Hepatocyte (in vitro differentiated cells): Measurements from ENCODE around the gene LMBRD2. TPM values are rescaled to one million over a fixed set of nuclear protein-coding genes. Genes with fewer than 3 reads are reported as not detected.
A peak's percentile ranks its signal among the peaks of the same experiment; 100 is the strongest.
"Not testable (repeated sequence)": the region's sequence is repeated elsewhere in the genome, so short reads cannot be mapped to it uniquely, and the experiment has no call there.

Experiments
- DNase-seq: peaks from one replicate; pipeline ENCODE4 v3.0.0-alpha.2; 2016; ENCODE audit warnings: low spot score
- H2AFZ ChIP-seq: fragments of 200-600 bp; sonication (generic); 2 replicates; pipeline ENCODE4 v1.6.0; 2016; ENCODE audit warnings: antibody characterized with exemption, mild to moderate bottlenecking
- H3K27ac ChIP-seq: fragments of 200-600 bp; sonication (generic); 2 replicates; pipeline ENCODE4 v1.5.1; 2016; ENCODE audit warnings: mild to moderate bottlenecking
- H3K27me3 ChIP-seq: fragments of 200-600 bp; sonication (generic); 2 replicates; pipeline ENCODE4 v1.6.1; 2016
- H3K36me3 ChIP-seq: fragments of 200-600 bp; sonication (generic); replicated peaks from 2 replicates; pipeline ENCODE4 v1.5.1; 2016; ENCODE audit warnings: low read depth; ENCODE audit not compliant: insufficient read depth
- H3K4me1 ChIP-seq: fragments of 200-600 bp; sonication (generic); 2 replicates; pipeline ENCODE4 v1.5.1; 2016; ENCODE audit warnings: mild to moderate bottlenecking, moderate library complexity; ENCODE audit not compliant: insufficient read depth
- H3K4me2 ChIP-seq: fragments of 200-600 bp; sonication (generic); 2 replicates; pipeline ENCODE4 v1.6.0; 2016
- H3K4me3 ChIP-seq: fragments of 200-600 bp; sonication (generic); 2 replicates; pipeline ENCODE4 v1.5.1; 2016; ENCODE audit warnings: mild to moderate bottlenecking
- H3K79me2 ChIP-seq: fragments of 200-600 bp; sonication (generic); 2 replicates; pipeline ENCODE4 v1.6.0; 2017; ENCODE audit warnings: mild to moderate bottlenecking
- H3K9me2 ChIP-seq: fragments of 200-600 bp; sonication (generic); replicated peaks from 2 replicates; pipeline ENCODE4 v1.6.0; 2017; ENCODE audit warnings: mild to moderate bottlenecking; ENCODE audit not compliant: insufficient read depth
- H3K9me3 ChIP-seq: fragments of 200-600 bp; sonication (generic); 2 replicates; pipeline ENCODE4 v1.5.1; 2016; ENCODE audit warnings: low read depth, mild to moderate bottlenecking
- H4K20me1 ChIP-seq: fragments of 200-600 bp; sonication (generic); 2 replicates; pipeline ENCODE4 v1.6.0; 2016; ENCODE audit warnings: mild to moderate bottlenecking; ENCODE audit not compliant: insufficient read depth, poor library complexity, severe bottlenecking
- EZH2 ChIP-seq: fragments of 200-600 bp; sonication (generic); IDR thresholded peaks from 2 replicates; pipeline ENCODE4 v1.6.1; 2016; ENCODE audit warnings: antibody characterized with exemption, mild to moderate bottlenecking, borderline replicate concordance
- EZH2phosphoT487 ChIP-seq: fragments of 200-600 bp; sonication (generic); IDR thresholded peaks from one replicate; pipeline ENCODE4 v1.6.1; 2018; ENCODE audit warnings: antibody characterized with exemption, mild to moderate bottlenecking, low read depth, moderate library complexity; ENCODE audit not compliant: unreplicated experiment, severe bottlenecking
- WGBS: methylation state at CpG from one replicate; pipeline ENCODE4 v1.1.6; 2016; ENCODE audit warnings: low lambda C conversion rate; ENCODE audit errors: missing lambda C conversion rate; 5-methylcytosine and 5-hydroxymethylcytosine counted together
- polyA plus RNA-seq: library from polyadenylated mRNA; unstranded; fragments of >200 nt; fragmentation: Nextera tagmentation; extraction: Ambion mirVana; gene quantifications from 2 replicates; pipeline ENCODE4 v1.2.1, GENCODE V29; 2016
- total RNA-seq: library from RNA; depleted of rRNA; stranded (reverse); fragments of >200 nt; gene quantifications from 2 replicates; pipeline ENCODE4 v1.2.3, GENCODE V29; 2014
- TF ChIP-seq, protein P1 (sequence below): fragments of 200-600 bp; sonication (generic); IDR thresholded peaks from 2 replicates; pipeline ENCODE4 v1.5.1; 2016; ENCODE audit warnings: antibody characterized with exemption, mild to moderate bottlenecking; ENCODE audit not compliant: poor library complexity

Gene LMBRD2
- total RNA-seq (26.9 and 27.9 TPM in 2 replicates), polyA plus RNA-seq (3.2 and 4.5 TPM in 2 replicates)

DNA sequence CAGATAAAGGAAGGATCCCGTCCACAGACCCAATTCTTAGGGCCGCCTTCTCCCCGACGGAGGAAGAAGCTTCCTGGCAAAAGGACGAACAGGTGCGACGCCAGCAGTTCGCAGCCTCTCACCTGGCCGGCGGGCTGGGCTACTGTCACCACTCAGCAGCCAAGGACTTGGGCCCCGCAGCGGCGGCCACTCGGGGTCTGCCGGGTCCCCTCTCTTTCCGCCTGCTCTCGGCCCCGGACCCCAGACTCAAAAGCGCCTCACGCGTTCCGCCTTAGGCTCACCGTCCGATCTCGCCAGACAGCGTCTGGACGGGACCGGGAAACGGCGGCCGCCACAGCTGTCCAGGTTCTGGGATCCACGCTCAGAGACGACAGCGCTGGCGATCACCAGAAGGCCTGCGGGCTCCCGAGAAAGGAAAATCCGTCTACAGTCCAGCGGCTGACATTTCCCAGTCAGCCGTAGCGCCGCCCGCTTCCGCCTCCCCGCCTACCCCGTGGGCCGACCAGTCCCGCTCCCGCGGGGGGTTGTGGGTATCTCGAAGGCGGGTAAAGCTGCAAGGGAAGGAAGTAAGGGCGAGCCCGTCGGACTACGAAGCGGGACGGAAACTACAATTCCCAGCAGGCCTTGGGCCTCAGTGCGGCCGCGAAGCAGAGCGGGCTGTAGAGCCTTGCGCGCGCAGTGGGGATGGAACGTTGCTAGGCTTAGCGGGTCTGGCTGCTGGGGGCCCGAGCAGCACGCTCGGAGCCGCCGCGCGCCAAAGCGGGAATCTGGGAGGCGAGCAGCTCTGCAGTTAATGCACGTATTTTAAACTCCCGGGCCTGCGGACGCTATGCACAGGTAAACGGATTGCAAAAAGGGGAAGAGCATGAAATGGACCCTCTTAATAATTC, at the start of gene LMBRD2, which contains the start of gene SKP2:
TSS of gene LMBRD2 (minus strand) at position 454 of the 890 bp plus-strand sequence. CDS start 8,538 bp downstream, outside the sequence.
TSS of gene SKP2 (plus strand) at position 678 of the 890 bp plus-strand sequence. CDS start at position 830, 152 bp downstream.
- no peaks in the 10 kb centered on the region for H3K36me3 ChIP-seq
- H3K27me3 ChIP-seq = no peaks in the 10 kb centered on the region
- H3K4me3 ChIP-seq = peak within 1 kb of the TSS; percentile 42
- no peaks in the 10 kb centered on the region for H3K9me2 ChIP-seq
- H2AFZ ChIP-seq = peak within 1 kb of the TSS; percentile 72
- H3K4me1 ChIP-seq = peaks cover 31% of the 10 kb centered on the region
- DNase-seq = peak; percentile 98
- H4K20me1 ChIP-seq = no peaks in the 10 kb centered on the region
- no peaks in the 10 kb centered on the region for H3K9me3 ChIP-seq
- H3K4me2 ChIP-seq = peak within 1 kb of the TSS; percentile 90
- 2% methylated on average over 81 of the region's 81 CpGs for WGBS
- peak within 1 kb of the TSS; percentile 77 for H3K27ac ChIP-seq
- TF ChIP-seq EZH2 (no peak), EZH2phosphoT487 (no peak)
- TF ChIP-seq, protein P1, sequence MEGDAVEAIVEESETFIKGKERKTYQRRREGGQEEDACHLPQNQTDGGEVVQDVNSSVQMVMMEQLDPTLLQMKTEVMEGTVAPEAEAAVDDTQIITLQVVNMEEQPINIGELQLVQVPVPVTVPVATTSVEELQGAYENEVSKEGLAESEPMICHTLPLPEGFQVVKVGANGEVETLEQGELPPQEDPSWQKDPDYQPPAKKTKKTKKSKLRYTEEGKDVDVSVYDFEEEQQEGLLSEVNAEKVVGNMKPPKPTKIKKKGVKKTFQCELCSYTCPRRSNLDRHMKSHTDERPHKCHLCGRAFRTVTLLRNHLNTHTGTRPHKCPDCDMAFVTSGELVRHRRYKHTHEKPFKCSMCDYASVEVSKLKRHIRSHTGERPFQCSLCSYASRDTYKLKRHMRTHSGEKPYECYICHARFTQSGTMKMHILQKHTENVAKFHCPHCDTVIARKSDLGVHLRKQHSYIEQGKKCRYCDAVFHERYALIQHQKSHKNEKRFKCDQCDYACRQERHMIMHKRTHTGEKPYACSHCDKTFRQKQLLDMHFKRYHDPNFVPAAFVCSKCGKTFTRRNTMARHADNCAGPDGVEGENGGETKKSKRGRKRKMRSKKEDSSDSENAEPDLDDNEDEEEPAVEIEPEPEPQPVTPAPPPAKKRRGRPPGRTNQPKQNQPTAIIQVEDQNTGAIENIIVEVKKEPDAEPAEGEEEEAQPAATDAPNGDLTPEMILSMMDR = no peak
- H3K79me2 ChIP-seq = peaks cover 70% of the 10 kb centered on the region

DNA sequence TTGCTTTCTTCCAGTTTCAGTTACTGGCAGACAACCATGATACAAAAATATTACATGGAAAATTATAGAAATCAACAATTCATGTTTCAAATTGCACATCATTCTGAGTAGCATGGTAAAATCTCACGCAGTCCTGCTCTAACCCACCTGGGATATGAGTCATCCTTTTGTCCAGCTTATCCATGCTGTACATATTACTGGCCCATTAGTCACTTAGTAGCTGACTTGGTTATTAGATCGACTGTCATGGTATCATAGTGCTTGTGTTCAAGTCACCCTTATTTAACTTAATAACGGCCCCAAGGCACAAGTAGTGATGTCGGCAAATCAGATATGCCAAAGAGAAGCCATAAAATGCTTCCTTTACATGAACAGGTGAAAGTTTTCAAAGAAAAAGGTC, 48.8 kb upstream of the LMBRD2 start:
- WGBS = 77% methylated on average over 4 of the region's 4 CpGs
- no peak overlapping the region for H2AFZ ChIP-seq
- TF ChIP-seq, protein P1 = no peak
- TF ChIP-seq EZH2 = no peak
- TF ChIP-seq EZH2phosphoT487 = no peak
- H3K4me1 ChIP-seq = no peaks in the 10 kb centered on the region
- no peaks in the 10 kb centered on the region for H3K9me3 ChIP-seq
- no peak overlapping the region for H3K4me2 ChIP-seq
- no peak for DNase-seq
- no peaks in the 10 kb centered on the region for H3K27me3 ChIP-seq
- H3K4me3 ChIP-seq = no peak overlapping the region
- H3K36me3 ChIP-seq = no peaks in the 10 kb centered on the region
- H4K20me1 ChIP-seq = no peaks in the 10 kb centered on the region
- H3K79me2 ChIP-seq = no peaks in the 10 kb centered on the region
- no peak overlapping the region for H3K27ac ChIP-seq
- no peaks in the 10 kb centered on the region for H3K9me2 ChIP-seq

DNA sequence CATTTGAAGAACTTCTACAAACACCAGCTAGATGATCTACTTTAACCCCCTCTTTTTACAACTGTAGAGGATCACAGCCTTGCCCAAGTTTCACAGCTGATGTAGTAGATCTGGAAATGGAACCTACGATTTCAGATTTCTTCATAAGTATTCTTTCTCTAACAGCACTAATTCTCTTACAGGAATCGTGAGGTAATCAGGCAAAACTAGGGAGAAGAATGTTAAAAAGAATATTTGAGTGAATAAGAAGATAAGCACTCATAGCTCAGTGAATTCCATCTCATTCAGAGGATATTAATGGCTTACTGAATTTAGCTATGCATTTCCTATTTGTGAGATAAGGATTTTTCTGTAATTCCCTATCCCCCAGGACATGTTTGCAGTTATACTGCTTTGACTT, 47.9 kb upstream of the LMBRD2 start:
- H3K4me2 ChIP-seq = no peak overlapping the region
- 69% methylated on average over 2 of the region's 2 CpGs for WGBS

DNA sequence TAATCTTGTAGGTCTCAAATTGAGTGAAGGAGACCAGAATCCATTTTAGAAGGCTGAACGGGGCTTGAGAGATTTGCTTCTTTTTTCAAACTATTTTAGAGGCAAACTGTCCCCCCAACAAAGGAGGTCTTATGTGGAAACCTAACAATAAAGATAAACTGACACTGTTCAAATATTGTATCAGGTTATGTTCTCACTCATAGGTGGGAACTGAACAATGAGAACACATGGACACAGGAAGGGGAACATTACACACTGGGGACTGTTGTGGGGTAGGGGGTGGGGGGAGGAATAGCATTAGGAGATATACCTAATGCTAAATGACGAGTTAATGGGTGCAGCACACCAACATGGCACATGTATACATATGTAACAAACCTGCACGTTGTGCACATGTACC, 47.1 kb upstream of the LMBRD2 start:
- not testable (repeated sequence) for H4K20me1 ChIP-seq, H3K27ac ChIP-seq, H3K36me3 ChIP-seq, H3K4me3 ChIP-seq, H2AFZ ChIP-seq, H3K9me2 ChIP-seq, H3K9me3 ChIP-seq, H3K27me3 ChIP-seq, H3K4me2 ChIP-seq, H3K4me1 ChIP-seq, H3K79me2 ChIP-seq, DNase-seq
- 75% methylated on average over 1 of the region's 3 CpGs for WGBS

More for the DNA sequence above, 47.9 kb upstream of the LMBRD2 start:
- H3K9me3 ChIP-seq = no peaks in the 10 kb centered on the region
- H3K27ac ChIP-seq = no peak overlapping the region
- no peaks in the 10 kb centered on the region for H3K36me3 ChIP-seq
- no peaks in the 10 kb centered on the region for H4K20me1 ChIP-seq
- H3K79me2 ChIP-seq = no peaks in the 10 kb centered on the region
- H3K27me3 ChIP-seq = no peaks in the 10 kb centered on the region
- H3K9me2 ChIP-seq = no peaks in the 10 kb centered on the region
- H3K4me1 ChIP-seq = no peaks in the 10 kb centered on the region
- TF ChIP-seq EZH2 = no peak
- TF ChIP-seq EZH2phosphoT487 = no peak
- TF ChIP-seq, protein P1 = no peak
- no peak overlapping the region for H3K4me3 ChIP-seq
- no peak overlapping the region for H2AFZ ChIP-seq
- DNase-seq = no peak
